ENCODE results near the gene GART.

GART gene

GRCh38 chr21:33522297-33522952 lies 19.5 kb downstream of the GART start:
- TF ChIP-seq CTCF (IDR thresholded peaks at IDR 0.05): no peak

GRCh38 chr21:33518899-33519298 lies 23.0 kb downstream of the GART start:
- TF ChIP-seq CTCF (IDR thresholded peaks at IDR 0.05): no peak

- TF ChIP-seq CTCF (IDR thresholded peaks at IDR 0.05): no peak
Observed at GRCh38 chr21:33514229-33514628, 27.7 kb downstream of the GART start.

DNA sequence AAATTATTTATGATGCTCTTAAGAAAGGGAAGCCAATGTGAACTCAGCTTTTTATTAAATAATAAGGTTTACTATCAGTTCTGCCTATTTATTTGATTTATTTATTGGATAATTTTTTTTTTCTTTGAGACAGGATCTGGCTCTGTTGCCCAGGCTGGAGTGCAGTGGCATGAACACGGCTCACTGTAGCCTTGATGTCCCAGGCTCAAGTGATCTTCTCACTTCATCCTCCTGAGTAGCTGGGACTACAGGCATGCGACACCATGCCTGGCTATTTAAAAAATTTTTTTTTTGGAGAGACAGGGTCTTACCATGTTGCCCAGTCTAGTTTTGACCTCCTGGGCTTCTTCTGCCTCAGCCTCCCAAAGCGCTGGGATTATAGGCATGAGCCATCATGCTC lies 29.4 kb downstream of the GART start:
- no peak for TF ChIP-seq CTCF (IDR thresholded peaks at IDR 0.05)

DNA sequence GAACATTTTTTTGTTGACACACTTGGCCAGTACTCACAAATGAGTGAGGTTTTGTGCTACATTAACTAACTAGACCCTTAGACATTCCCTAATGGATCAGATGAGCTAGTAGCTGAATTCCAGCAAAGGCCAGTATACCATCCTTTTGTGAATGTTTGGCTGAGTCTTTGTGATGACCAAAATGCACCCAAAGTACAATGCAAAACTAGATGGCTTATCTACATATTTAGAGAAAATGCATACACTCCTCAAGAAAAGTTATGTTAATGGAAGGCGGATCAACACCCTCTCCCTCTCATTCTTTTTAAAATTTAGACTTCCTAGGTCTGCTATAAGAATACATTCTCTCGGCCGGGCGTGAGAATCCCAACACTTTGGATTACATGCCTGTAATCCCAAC lies 30.3 kb downstream of the GART start:
- no peak for TF ChIP-seq CTCF (IDR thresholded peaks at IDR 0.05)

DNA sequence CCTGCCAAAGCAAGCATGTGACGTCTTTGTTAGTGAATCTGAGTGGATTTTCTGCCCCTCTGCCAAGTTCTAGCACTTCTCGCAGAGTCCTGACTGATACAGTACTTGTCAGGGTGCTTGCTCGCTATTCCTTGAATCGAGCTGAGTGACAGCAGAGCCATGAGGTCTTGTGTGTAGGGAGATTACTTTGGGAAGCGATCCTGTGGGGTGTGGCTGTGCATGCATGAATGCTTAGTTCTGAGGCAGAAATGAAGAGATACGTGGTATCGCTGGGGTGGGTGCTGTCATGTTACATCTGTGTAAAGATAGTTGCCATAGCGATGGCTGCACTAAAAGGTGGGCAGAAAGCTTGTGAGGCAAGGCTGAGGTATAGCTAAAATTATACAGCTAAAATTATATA lies 31.1 kb downstream of the GART start:
- TF ChIP-seq CTCF (IDR thresholded peaks at IDR 0.05): no peak

DNA sequence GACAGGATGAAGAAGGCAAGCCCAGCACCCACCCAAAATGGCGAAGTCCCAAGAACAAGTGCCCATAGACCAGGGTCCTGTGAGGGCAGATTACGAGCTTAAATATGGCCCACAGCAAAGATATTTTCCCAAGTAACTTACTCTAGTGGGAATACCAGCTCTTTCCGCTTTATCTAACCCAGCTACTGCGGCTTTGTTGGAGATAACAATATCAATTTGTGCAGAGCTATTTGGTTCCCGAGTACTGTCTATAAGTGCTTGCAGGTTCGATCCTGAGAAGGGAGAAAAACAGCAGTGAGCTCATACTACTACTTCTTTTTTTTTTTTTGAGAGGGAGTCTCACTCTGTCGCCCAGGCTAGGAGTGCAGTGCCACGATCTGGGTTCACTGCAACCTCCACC lies 36.1 kb downstream of the GART start:
- no peak for TF ChIP-seq CTCF (IDR thresholded peaks at IDR 0.05)

GRCh38 chr21:33496345-33496744 lies 45.6 kb downstream of the GART start:
- TF ChIP-seq CTCF (IDR thresholded peaks at IDR 0.05): no peak
